Measurements from ENCODE around the gene SP8. TPM values are rescaled to one million over a fixed set of nuclear protein-coding genes. Genes with fewer than 3 reads are reported as not detected.
A peak's percentile ranks its signal among the peaks of the same experiment; 100 is the strongest.

Gene SP8
- total RNA-seq, 1 donor: not detected

- no peak for TF ChIP-seq CTCF (IDR thresholded peaks at IDR 0.05; ENCODE audit: insufficient read depth, low read depth, low read length)
- peak overlapping the region; percentile 2 for H3K4me3 ChIP-seq (ENCODE audit: low read depth, low read length)
- DNase-seq (ENCODE audit: low read depth): no peak
Measured at GRCh38 chr7:20783700-20784387, 2.8 kb downstream of the SP8 start.

GRCh38 chr7:20783125-20783699 is 3.5 kb downstream of the SP8 start:
- no peak for TF ChIP-seq CTCF (IDR thresholded peaks at IDR 0.05; ENCODE audit: insufficient read depth, low read depth, low read length)

GRCh38 chr7:20779041-20779440 is 7.6 kb downstream of the SP8 start:
- TF ChIP-seq CTCF (IDR thresholded peaks at IDR 0.05; ENCODE audit: insufficient read depth, low read depth, low read length): no peak
- no peak overlapping the region for H3K4me3 ChIP-seq (ENCODE audit: low read depth, low read length)
- no peak for DNase-seq (ENCODE audit: low read depth)

More at GRCh38 chr7:20783125-20783699, 3.5 kb downstream of the SP8 start:
- no peak overlapping the region for H3K4me3 ChIP-seq (ENCODE audit: low read depth, low read length)
- no peak for DNase-seq (ENCODE audit: low read depth)

- peak overlapping the region; percentile 27 for H3K4me3 ChIP-seq (ENCODE audit: low read depth, low read length)
- peak; percentile 49 for TF ChIP-seq CTCF (IDR thresholded peaks at IDR 0.05; ENCODE audit: insufficient read depth, low read depth, low read length)
- DNase-seq (ENCODE audit: low read depth): peak; percentile 4
Measured at GRCh38 chr7:20778063-20778721, 8.5 kb downstream of the SP8 start.

- DNase-seq (ENCODE audit: low read depth): no peak
- H3K4me3 ChIP-seq (ENCODE audit: low read depth, low read length): no peak overlapping the region
- TF ChIP-seq CTCF (IDR thresholded peaks at IDR 0.05; ENCODE audit: insufficient read depth, low read depth, low read length): no peak
Measured at GRCh38 chr7:20777377-20778062, 9.2 kb downstream of the SP8 start.

GRCh38 chr7:20776942-20777341 is 9.7 kb downstream of the SP8 start:
- no peak for TF ChIP-seq CTCF (IDR thresholded peaks at IDR 0.05; ENCODE audit: insufficient read depth, low read depth, low read length)
- H3K4me3 ChIP-seq (ENCODE audit: low read depth, low read length): no peak overlapping the region
- DNase-seq (ENCODE audit: low read depth): no peak
